GM21360 (cell line): ENCODE results near the gene ECSIT.
A peak's percentile ranks its signal among the peaks of the same experiment; 100 is the strongest.
"Not testable (repeated sequence)": the region's sequence is repeated elsewhere in the genome, so short reads cannot be mapped to it uniquely, and the experiment has no call there.

Experiments
- ATAC-seq: cut with Tn5 transposase; IDR thresholded peaks from one replicate; pipeline ENCODE4 v1.9.1; 2021; ENCODE audit warnings: mild to moderate bottlenecking, moderate library complexity; ENCODE audit not compliant: unreplicated experiment

ECSIT gene

GRCh38 chr19:11528551-11529341 is at the start of gene ECSIT:
TSS of gene ECSIT (minus strand) at chr19:11529134. CDS start at chr19:11519170, 9,964 bp downstream.
- ATAC-seq: peak; percentile 91

GRCh38 chr19:11577451-11578257 is 48.7 kb upstream of the ECSIT start, which contains the start of gene ACP5:
TSS of gene ACP5 (minus strand) at chr19:11577645. CDS start at chr19:11577317, 328 bp downstream.
- ATAC-seq: no peak

- no peak for ATAC-seq
Measured at GRCh38 chr19:11576227-11576626, 47.3 kb upstream of the ECSIT start.

- ATAC-seq: no peak
Measured at GRCh38 chr19:11574689-11575088, 45.8 kb upstream of the ECSIT start.

GRCh38 chr19:11573763-11574162 is 44.8 kb upstream of the ECSIT start:
- ATAC-seq: not testable (repeated sequence)

- not testable (repeated sequence) for ATAC-seq
Measured at GRCh38 chr19:11573354-11573753, 44.4 kb upstream of the ECSIT start.

GRCh38 chr19:11570039-11570462 is 41.1 kb upstream of the ECSIT start:
- ATAC-seq: no peak

- ATAC-seq: no peak
Measured at GRCh38 chr19:11566164-11566563, 37.2 kb upstream of the ECSIT start.

- not testable (repeated sequence) for ATAC-seq
Measured at GRCh38 chr19:11565649-11565980, 36.7 kb upstream of the ECSIT start.

- not testable (repeated sequence) for ATAC-seq
Measured at GRCh38 chr19:11564082-11564807, 35.3 kb upstream of the ECSIT start.

- ATAC-seq: no peak
Measured at GRCh38 chr19:11563532-11563931, 34.6 kb upstream of the ECSIT start.

GRCh38 chr19:11560404-11561051 is 31.6 kb upstream of the ECSIT start:
- ATAC-seq: peak; percentile 42

- ATAC-seq: peak; percentile 72
Measured at GRCh38 chr19:11558881-11559828, 30.2 kb upstream of the ECSIT start, which contains the start of gene ELOF1. TSS of gene ELOF1 (minus strand) at chr19:11559230. CDS start at chr19:11554347, 4,883 bp downstream.

- no peak for ATAC-seq
Measured at GRCh38 chr19:11556634-11557420, 27.9 kb upstream of the ECSIT start.

- ATAC-seq: no peak
Measured at GRCh38 chr19:11555246-11555645, 26.3 kb upstream of the ECSIT start.

GRCh38 chr19:11554160-11554559 is 25.2 kb upstream of the ECSIT start:
- ATAC-seq: no peak

- ATAC-seq: no peak
Measured at GRCh38 chr19:11552666-11553372, 23.9 kb upstream of the ECSIT start.

- ATAC-seq: no peak
Measured at GRCh38 chr19:11551603-11552235, 22.8 kb upstream of the ECSIT start.
